Measurements from ENCODE around the gene APBB2. TPM values are rescaled to one million over a fixed set of nuclear protein-coding genes. Genes with fewer than 3 reads are reported as not detected.
"Not testable (repeated sequence)": the region's sequence is repeated elsewhere in the genome, so short reads cannot be mapped to it uniquely, and the experiment has no call there.

Gene APBB2
- total RNA-seq, 2 experiments from 2014 or later = 0.22 TPM; not detected in 1

GRCh38 chr4:41064953-41065352 is 149.4 kb downstream of the APBB2 start:
- no peaks in the 10 kb centered on the region for H3K4me1 Mint-ChIP-seq (ENCODE audit: low read depth)
- H3K27ac Mint-ChIP-seq = no peak overlapping the region
- Histone ChIP-seq H3K27ac (ENCODE audit: low read depth in 1 of 2, low read length in 2 of 2) (no peak overlapping the region), H3K36me3 (ENCODE audit: insufficient read depth, low read length) (no peaks in the 10 kb centered on the region), H3K27me3 (ENCODE audit: control insufficient read depth in 1 of 2, insufficient read depth in 2 of 2, low read length in 2 of 2) (no peaks in the 10 kb centered on the region), H3K4me3 (ENCODE audit: low read length) (no peak overlapping the region), H3K4me1 (ENCODE audit: insufficient read depth, low read length) (no peaks in the 10 kb centered on the region), H3K9me3 (ENCODE audit: control insufficient read depth in 1 of 2, insufficient read depth in 1 of 2, low read length in 2 of 2) (no peaks in the 10 kb centered on the region)
- H3K4me3 Mint-ChIP-seq = no peak overlapping the region
- no peaks in the 10 kb centered on the region for H3K36me3 Mint-ChIP-seq (ENCODE audit: low read depth)
- DNase-seq (no peak), ATAC-seq (ENCODE audit: poor library complexity) (no peak)
- no peak for TF ChIP-seq CTCF (IDR thresholded peaks at IDR 0.05)
- no peaks in the 10 kb centered on the region for H3K9me3 Mint-ChIP-seq
- intact Hi-C loops (cut with DNase I, micrococcal nuclease) = no loop called here
- ChIA-PET CTCF (no interaction called here), POLR2A (no interaction called here)
- H3K27me3 Mint-ChIP-seq = no peaks in the 10 kb centered on the region

GRCh38 chr4:41061482-41062185 is 152.7 kb downstream of the APBB2 start:
- TF ChIP-seq CTCF (IDR thresholded peaks at IDR 0.05) = no peak

GRCh38 chr4:41060352-41061334 is 153.7 kb downstream of the APBB2 start:
- H3K36me3 ChIP-seq (ENCODE audit: insufficient read depth, low read length) = no peaks in the 10 kb centered on the region
- ATAC-seq (ENCODE audit: poor library complexity) = no peak
- H3K36me3 Mint-ChIP-seq (ENCODE audit: low read depth) = no peaks in the 10 kb centered on the region
- H3K27ac Mint-ChIP-seq = no peak overlapping the region
- H3K4me3 Mint-ChIP-seq = no peak overlapping the region
- H3K27me3 ChIP-seq (ENCODE audit: control insufficient read depth in 1 of 2, insufficient read depth in 2 of 2, low read length in 2 of 2) = no peaks in the 10 kb centered on the region
- H3K9me3 Mint-ChIP-seq = no peaks in the 10 kb centered on the region
- CTCF ChIA-PET = no interaction called here
- intact Hi-C loops (cut with DNase I, micrococcal nuclease) = no loop called here
- no peak for DNase-seq
- H3K27ac ChIP-seq (ENCODE audit: low read depth in 1 of 2, low read length in 2 of 2) = no peak overlapping the region
- POLR2A ChIA-PET = no interaction called here
- no peaks in the 10 kb centered on the region for H3K4me1 ChIP-seq (ENCODE audit: insufficient read depth, low read length)
- H3K4me1 Mint-ChIP-seq (ENCODE audit: low read depth) = no peaks in the 10 kb centered on the region
- H3K4me3 ChIP-seq (ENCODE audit: low read length) = no peak overlapping the region
- H3K9me3 ChIP-seq (ENCODE audit: control insufficient read depth in 1 of 2, insufficient read depth in 1 of 2, low read length in 2 of 2) = peaks cover 0 to 10% of the 10 kb centered on the region in 2 experiments
- no peak for TF ChIP-seq CTCF (IDR thresholded peaks at IDR 0.05)
- H3K27me3 Mint-ChIP-seq = peaks cover 5% of the 10 kb centered on the region

More at GRCh38 chr4:41061482-41062185, 152.7 kb downstream of the APBB2 start:
- Histone ChIP-seq H3K27me3 (ENCODE audit: control insufficient read depth in 1 of 2, insufficient read depth in 2 of 2, low read length in 2 of 2) (no peaks in the 10 kb centered on the region), H3K4me3 (ENCODE audit: low read length) (no peak overlapping the region), H3K36me3 (ENCODE audit: insufficient read depth, low read length) (no peaks in the 10 kb centered on the region), H3K9me3 (ENCODE audit: control insufficient read depth in 1 of 2, insufficient read depth in 1 of 2, low read length in 2 of 2) (peaks cover 0 to 10% of the 10 kb centered on the region in 2 experiments), H3K4me1 (ENCODE audit: insufficient read depth, low read length) (no peaks in the 10 kb centered on the region), H3K27ac (ENCODE audit: low read depth in 1 of 2, low read length in 2 of 2) (no peak overlapping the region)
- ATAC-seq (ENCODE audit: poor library complexity) (no peak), DNase-seq (no peak)
- intact Hi-C loops (cut with DNase I, micrococcal nuclease) = no loop called here
- CTCF ChIA-PET = no interaction called here
- no peak overlapping the region for H3K27ac Mint-ChIP-seq
- no peaks in the 10 kb centered on the region for H3K36me3 Mint-ChIP-seq (ENCODE audit: low read depth)
- no peak overlapping the region for H3K4me3 Mint-ChIP-seq
- POLR2A ChIA-PET = no interaction called here
- H3K27me3 Mint-ChIP-seq = no peaks in the 10 kb centered on the region
- no peaks in the 10 kb centered on the region for H3K4me1 Mint-ChIP-seq (ENCODE audit: low read depth)
- H3K9me3 Mint-ChIP-seq = no peaks in the 10 kb centered on the region

- peaks cover 17% of the 10 kb centered on the region for H3K27me3 Mint-ChIP-seq
- H3K36me3 Mint-ChIP-seq (ENCODE audit: low read depth); H3K4me3 ChIP-seq (ENCODE audit: low read length); intact Hi-C loops (cut with DNase I, micrococcal nuclease); H3K9me3 Mint-ChIP-seq; CTCF ChIA-PET; DNase-seq; H3K36me3 ChIP-seq (ENCODE audit: insufficient read depth, low read length); H3K4me1 ChIP-seq (ENCODE audit: insufficient read depth, low read length); H3K4me3 Mint-ChIP-seq; H3K27ac Mint-ChIP-seq; H3K4me1 Mint-ChIP-seq (ENCODE audit: low read depth); H3K27ac ChIP-seq (ENCODE audit: low read depth in 1 of 2, low read length in 2 of 2); H3K27me3 ChIP-seq (ENCODE audit: control insufficient read depth in 1 of 2, insufficient read depth in 2 of 2, low read length in 2 of 2); ATAC-seq (ENCODE audit: poor library complexity): not testable (repeated sequence)
- H3K9me3 ChIP-seq (ENCODE audit: control insufficient read depth in 1 of 2, insufficient read depth in 1 of 2, low read length in 2 of 2) = peaks cover 0 to 10% of the 10 kb centered on the region in 2 experiments
- POLR2A ChIA-PET = interaction anchor here (0.6 kb wide), 1 partner anchor 118 kb away, joined by 3 read pairs; no protein-coding TSS in a partner anchor
Measured at GRCh38 chr4:41059411-41059810, 154.9 kb downstream of the APBB2 start.
